NCI-H748 (cell line): ENCODE results near the gene SLC25A52.
"Not testable (repeated sequence)": the region's sequence is repeated elsewhere in the genome, so short reads cannot be mapped to it uniquely, and the experiment has no call there.

Experiments
- DNase-seq: peaks from one replicate; lab custom pipeline; 2025; ENCODE audit not compliant: unreplicated experiment; lab: John Stamatoyannopoulos, UW

SLC25A52 gene

GRCh38 chr18:31741097-31741735 lies 19.5 kb downstream of the SLC25A52 start:
- peak; percentile 67 for DNase-seq

- peak; percentile 88 for DNase-seq
Observed at GRCh38 chr18:31740180-31740579, 20.5 kb downstream of the SLC25A52 start.

- DNase-seq, result no peak
Observed at GRCh38 chr18:31739651-31740050, 21.0 kb downstream of the SLC25A52 start.

- no peak for DNase-seq
Observed at GRCh38 chr18:31738460-31739407, 21.9 kb downstream of the SLC25A52 start.

GRCh38 chr18:31736630-31737029 lies 24.1 kb downstream of the SLC25A52 start:
- no peak for DNase-seq

GRCh38 chr18:31731628-31732027 lies 29.1 kb downstream of the SLC25A52 start:
- no peak for DNase-seq

GRCh38 chr18:31729196-31729595 lies 31.5 kb downstream of the SLC25A52 start:
- not testable (repeated sequence) for DNase-seq

GRCh38 chr18:31723990-31724711 lies 36.5 kb downstream of the SLC25A52 start:
- peak; percentile 67 for DNase-seq

- DNase-seq, result no peak
Observed at GRCh38 chr18:31723639-31723989, 37.1 kb downstream of the SLC25A52 start.

GRCh38 chr18:31722369-31722957 lies 38.2 kb downstream of the SLC25A52 start:
- DNase-seq, result peak; percentile 79

- no peak for DNase-seq
Observed at GRCh38 chr18:31721601-31722000, 39.1 kb downstream of the SLC25A52 start.

GRCh38 chr18:31720867-31721266 lies 39.8 kb downstream of the SLC25A52 start:
- no peak for DNase-seq

- peak; percentile 13 for DNase-seq
Observed at GRCh38 chr18:31719363-31720006, 41.2 kb downstream of the SLC25A52 start.

- DNase-seq, result no peak
Observed at GRCh38 chr18:31718386-31718785, 42.3 kb downstream of the SLC25A52 start.

GRCh38 chr18:31716362-31716761 lies 44.3 kb downstream of the SLC25A52 start:
- DNase-seq, result no peak

- no peak for DNase-seq
Observed at GRCh38 chr18:31711365-31712172, 49.1 kb downstream of the SLC25A52 start.

GRCh38 chr18:31710826-31711225 lies 49.9 kb downstream of the SLC25A52 start:
- DNase-seq, result no peak
